ENCODE measurements around the gene RCBTB1. TPM values are rescaled to one million over a fixed set of nuclear protein-coding genes. Genes with fewer than 3 reads are reported as not detected.

RCBTB1 gene
- total and polyA plus RNA-seq, 10 of the 15 experiments (the other 5 are each of a cell fraction or from before 2014, with no cell fraction given) = 5.1 to 13.5 (median 11.2) TPM

GRCh38 chr13:49503951-49504350, 81.4 kb downstream of the RCBTB1 start:
- ChIA-PET CTCF (no interaction called here), RAD21 (ENCODE audit: unreplicated experiment) (no interaction called here), POLR2A (no interaction called here), SMC1A (ENCODE audit: uncharacterized antibody, unreplicated experiment) (no interaction called here)
- TF ChIP-seq SRF (IDR thresholded peaks at IDR 0.05; ENCODE audit: low read depth in 2 of 2, low read length in 2 of 2) = no peak
- TF ChIP-seq ASH2L (IDR thresholded peaks at IDR 0.05; ENCODE audit: borderline replicate concordance, low read depth) = no peak
- TF ChIP-seq HDAC6 (IDR thresholded peaks at IDR 0.05; ENCODE audit: unreplicated experiment) = no peak
- TF ChIP-seq MXI1 (IDR thresholded peaks at IDR 0.05; ENCODE audit: low read depth, low read length) = no peak
- no peak for TF ChIP-seq RAD51 (IDR thresholded peaks at IDR 0.05)
- TF ChIP-seq SIX5 (IDR thresholded peaks at IDR 0.05; ENCODE audit: low read depth, low read length, severe bottlenecking) = no peak
- TF ChIP-seq ZBTB11 (CRISPR knock-in tag; IDR thresholded peaks at IDR 0.05) = no peak
- no peak for TF ChIP-seq ZZZ3 (IDR thresholded peaks at IDR 0.05; ENCODE audit: control insufficient read depth, insufficient read length, low read depth)
- TF ChIP-seq MTA2 (IDR thresholded peaks at IDR 0.05; ENCODE audit: low read depth) = no peak
- Histone ChIP-seq H4K20me1 (ENCODE audit: control insufficient read depth, insufficient read depth) (no peaks in the 10 kb centered on the region), H3K79me2 (ENCODE audit: control insufficient read depth, insufficient read depth, low read length) (no peaks in the 10 kb centered on the region; the same call in 1 of the 2 replicates), H3K9me3 (replicated peaks; ENCODE audit: control insufficient read depth, insufficient read depth, low read length) (no peaks in the 10 kb centered on the region; the same call in 2 of the 3 replicates), H3K9ac (ENCODE audit: control insufficient read depth, insufficient read depth, low read length) (no peak overlapping the region), H2AFZ (ENCODE audit: control insufficient read depth, low read depth, low read length) (no peak overlapping the region), H3K27ac (ENCODE audit: control insufficient read depth, insufficient read depth) (no peak overlapping the region), H3K4me3 (no peak overlapping the region), H3K4me1 (ENCODE audit: control insufficient read depth, insufficient read depth, low read length) (no peaks in the 10 kb centered on the region), H3K36me3 (ENCODE audit: control insufficient read depth in 2 of 2, insufficient read depth in 2 of 2, low read length in 1 of 2) (peaks cover 0 to 4% of the 10 kb centered on the region in 2 experiments; a peak in 1 of 4 replicates), H3K27me3 (replicated peaks in 1 of 2; ENCODE audit: control insufficient read depth in 2 of 2, insufficient read depth in 2 of 2, low read length in 1 of 2) (no peaks in the 10 kb centered on the region), H3K4me2 (ENCODE audit: control insufficient read depth, insufficient read depth) (no peak overlapping the region)
- BruUV-seq (replicated peaks) = no TSS peak
- DNase-seq (ENCODE audit: low read depth, low spot score) (no peak), ATAC-seq (no peak), FAIRE-seq (no peak)
- intact Hi-C loops (cut with micrococcal nuclease; ENCODE audit: unreplicated experiment) = no loop called here
- 100% methylated on average over 3 of the region's 3 CpGs for WGBS (ENCODE audit: insufficient coverage, insufficient replicate concordance, low lambda C conversion rate, missing lambda C conversion rate)
- in situ Hi-C loops (cut with MboI) = no loop called here

All from GM12878 (cell line).